T-helper 2 cell (primary cell): ENCODE data around the gene AP4M1.

ENCODE experiments used
- DNase-seq, 5 experiments: peaks; one replicate each; pipeline versions ENCODE4 v3.0.0 to v3.0.0-alpha.2; 2012 to 2022

The AP4M1 gene

DNA sequence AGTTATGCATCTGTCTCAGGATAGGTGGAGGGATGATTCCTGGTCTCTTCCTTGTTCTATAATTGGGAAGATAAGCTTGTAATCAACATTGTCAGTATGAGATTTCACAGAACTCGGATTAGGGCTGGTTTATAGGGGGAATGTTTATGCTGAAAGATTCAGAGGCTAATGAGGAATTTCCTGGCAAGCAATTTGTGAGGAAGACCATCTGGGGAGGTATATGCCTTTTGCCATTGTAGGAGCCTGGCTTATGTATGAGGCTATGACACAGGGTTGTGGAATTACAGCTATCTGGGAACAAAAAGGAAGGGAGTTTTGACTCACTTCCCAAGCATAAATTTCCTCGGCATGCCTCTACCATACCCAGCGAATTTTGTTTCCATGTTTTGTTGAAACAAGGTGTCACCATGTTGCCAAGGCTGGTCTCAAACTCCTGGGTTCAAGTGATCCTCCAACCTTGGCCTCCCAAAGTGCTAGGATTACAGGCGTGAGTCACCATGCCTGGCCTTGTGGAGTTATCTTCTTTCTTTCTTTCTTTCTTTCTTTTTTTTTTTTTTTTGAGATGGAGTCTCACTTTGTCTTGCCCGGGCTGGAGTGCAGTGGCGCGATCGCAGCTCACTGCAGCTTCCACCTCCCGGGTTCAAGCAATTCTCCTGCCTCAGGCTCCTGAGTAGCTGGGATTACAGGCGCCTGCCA, 14.2 kb upstream of the AP4M1 start:
- DNase-seq, result no peak

DNA sequence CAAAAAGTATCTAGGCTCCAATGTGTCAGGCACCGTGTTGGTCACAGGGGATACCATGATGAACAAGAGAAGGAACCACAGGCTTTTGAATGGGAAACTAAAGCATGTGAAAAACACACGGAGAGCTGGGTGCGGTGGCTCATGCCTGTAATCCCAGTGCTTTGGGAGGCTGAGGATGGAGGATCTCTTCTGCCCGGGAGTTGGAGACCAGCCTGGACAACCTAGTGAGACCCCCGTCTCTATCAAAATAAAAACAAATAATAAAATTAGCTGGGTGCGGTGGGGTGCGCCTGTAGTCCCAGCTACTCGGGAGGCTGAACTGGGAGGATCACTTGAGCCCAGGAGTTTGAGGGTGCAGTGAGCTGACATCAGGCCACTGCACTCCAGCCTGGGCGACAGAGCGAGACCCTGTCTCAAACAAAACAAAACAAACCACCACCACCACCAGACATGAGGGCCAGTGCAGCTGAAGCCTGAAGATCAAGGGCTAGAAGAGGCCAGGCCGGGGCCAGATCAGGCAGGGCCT, 13.3 kb upstream of the AP4M1 start:
- no peak for DNase-seq

DNA sequence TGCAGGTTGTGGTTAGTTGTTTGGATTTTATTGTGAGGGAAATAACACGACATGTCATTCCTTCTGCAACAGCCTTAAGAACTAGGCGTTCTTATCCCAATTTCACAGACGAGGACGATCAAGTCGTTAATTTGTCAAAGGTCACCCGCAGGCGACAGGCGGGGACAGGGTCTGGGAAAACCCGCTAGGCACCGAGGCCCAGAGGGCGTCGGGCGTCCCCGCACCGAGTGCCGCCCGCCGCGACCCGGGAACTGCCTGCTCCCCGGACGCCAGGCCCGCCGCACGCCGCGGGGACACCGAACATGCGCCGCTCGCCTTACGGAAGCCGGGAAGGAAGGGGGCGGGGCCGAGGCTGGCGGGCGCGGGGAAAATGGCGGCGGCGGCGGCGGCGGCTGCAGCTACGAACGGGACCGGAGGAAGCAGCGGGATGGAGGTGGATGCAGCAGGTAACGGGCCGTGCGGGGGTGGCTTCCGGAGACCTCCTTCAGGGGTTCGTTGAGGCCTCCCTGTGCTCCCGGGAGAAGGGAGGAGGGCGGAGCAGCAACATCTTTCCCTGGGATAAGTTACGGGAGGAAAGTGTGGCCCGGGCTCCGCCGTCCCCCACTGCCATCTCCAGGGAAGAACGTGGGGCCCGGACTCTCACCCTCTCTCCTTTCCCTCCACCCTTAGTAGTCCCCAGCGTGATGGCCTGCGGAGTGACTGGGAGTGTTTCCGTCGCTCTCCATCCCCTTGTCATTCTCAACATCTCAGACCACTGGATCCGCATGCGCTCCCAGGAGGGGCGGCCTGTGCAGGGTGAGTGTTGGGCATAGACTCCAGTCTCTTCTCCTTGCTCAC, 12.6 kb upstream of the AP4M1 start, which contains the start of gene COPS6:
Gene COPS6 (plus strand): TSS at position 349 of the 837 bp plus-strand sequence. CDS start 22 bp downstream, at position 371.
- DNase-seq, result peak; percentile 81 to 89 (median 82)

- no peak for DNase-seq
Measured at GRCh38 chr7:100089458-100090196, 11.8 kb upstream of the AP4M1 start.

- DNase-seq, result no peak
Measured at GRCh38 chr7:100090527-100091410, 10.7 kb upstream of the AP4M1 start.

GRCh38 chr7:100091411-100092181, 9.8 kb upstream of the AP4M1 start:
- no peak for DNase-seq

GRCh38 chr7:100093054-100093453, 8.4 kb upstream of the AP4M1 start:
- DNase-seq, result no peak

DNA sequence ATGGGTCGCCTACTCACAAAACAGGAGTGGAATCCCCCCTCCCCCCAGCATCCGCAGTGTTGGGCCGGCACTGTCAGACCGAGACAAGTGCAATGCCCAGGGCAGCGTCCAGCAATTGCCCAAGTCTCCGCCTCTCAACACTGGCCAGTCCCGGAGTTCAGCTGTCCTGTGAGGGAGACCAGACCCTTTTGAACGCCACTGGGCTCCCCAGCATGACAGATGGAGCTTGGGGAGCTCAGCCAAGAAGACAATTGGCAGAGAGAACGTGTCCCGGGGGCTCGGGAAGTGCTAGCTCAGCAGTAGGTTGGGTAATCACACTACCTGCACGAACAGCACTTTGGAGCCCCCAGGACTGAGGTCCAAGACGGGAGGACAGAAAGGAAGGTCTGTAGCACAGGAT, 7.9 kb upstream of the AP4M1 start:
- DNase-seq, result no peak

GRCh38 chr7:100093925-100094486, 7.4 kb upstream of the AP4M1 start:
- no peak for DNase-seq

- no peak for DNase-seq
Measured at GRCh38 chr7:100095289-100095688, 6.2 kb upstream of the AP4M1 start.

DNA sequence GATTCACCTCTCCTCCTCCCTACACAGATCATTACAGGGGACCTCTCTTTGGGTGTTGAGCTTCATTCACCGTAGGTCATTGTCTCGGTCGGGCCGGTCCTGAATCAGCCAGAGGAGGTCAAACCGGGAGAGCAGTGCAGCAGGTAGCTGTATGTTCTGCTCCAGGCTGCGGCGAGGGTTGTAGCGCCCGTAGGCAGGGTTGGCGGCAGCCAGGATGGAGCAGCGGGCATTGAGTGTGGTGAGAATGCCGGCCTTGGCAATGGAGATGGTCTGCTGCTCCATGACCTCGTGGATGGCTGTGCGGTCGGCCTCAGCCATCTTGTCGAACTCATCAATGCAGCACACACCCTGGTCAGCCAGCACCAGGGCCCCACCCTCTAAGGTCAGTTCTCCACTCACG, 5.7 kb upstream of the AP4M1 start:
- DNase-seq, result no peak

- DNase-seq, result no peak
Measured at GRCh38 chr7:100098913-100099312, 2.5 kb upstream of the AP4M1 start.

DNA sequence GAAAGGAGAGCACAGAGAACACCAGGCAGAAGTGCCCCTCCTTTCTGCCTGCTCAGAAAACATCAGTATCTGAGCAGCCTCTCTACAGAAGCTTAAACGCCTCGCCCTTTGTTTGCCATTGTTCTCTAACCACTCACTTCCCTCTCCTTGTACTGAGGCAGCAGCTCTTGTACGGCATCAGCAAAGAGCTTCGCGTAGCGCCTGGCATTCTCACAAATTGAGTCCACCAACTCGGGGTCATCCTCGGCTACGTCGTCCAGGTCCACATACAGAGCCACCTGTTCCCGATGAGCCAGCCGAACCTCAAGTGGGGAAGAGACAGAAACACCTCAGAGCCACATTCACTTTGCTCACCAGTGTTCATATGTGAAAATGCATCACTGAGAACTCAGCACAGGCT, 2.0 kb upstream of the AP4M1 start:
- DNase-seq, result no peak

GRCh38 chr7:100100420-100101015, 925 bp upstream of the AP4M1 start:
- peak; percentile 75 to 97 (median 79) for DNase-seq

DNA sequence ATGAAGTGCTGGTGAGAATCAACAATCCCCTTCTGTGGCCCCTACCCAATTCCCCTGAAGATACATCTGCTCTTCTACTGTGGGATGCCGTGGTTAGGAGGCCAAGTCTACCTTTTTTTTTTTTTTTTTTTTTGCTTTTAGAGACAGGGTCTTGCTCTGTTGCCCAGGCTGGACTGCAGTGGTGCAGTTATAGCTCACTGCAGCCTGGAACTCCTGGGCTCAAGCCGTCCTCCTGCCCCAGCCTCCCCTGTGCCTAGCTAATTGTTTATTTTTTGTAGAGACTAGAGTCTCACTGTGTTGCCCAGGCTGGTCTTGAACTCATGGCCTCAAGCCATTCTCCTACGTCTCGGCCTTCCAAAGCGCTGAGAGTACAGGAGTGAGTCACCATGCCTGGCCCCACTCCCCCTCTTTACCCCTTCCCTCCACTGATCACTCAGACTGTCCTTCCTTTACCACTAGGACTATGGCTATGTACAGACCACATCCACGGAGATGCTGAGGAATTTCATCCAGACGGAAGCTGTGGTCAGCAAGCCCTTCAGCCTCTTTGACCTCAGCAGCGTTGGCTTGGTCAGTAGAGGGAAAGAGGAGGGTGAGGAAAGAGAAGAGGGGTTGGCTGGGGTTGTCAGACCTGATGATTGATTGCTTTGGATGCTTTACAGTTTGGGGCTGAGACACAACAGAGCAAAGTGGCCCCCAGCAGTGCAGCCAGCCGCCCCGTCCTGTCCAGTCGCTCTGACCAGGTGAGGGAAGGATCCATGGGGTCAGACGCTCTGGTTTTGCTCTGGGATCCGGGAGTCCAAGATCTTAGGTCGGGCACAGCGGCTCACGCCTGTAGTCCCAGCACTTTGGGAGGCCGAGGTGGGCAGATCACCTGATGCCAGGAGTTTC, 1.8 kb downstream of the AP4M1 start:
- DNase-seq, result no peak

GRCh38 chr7:100105534-100105933, 4.1 kb downstream of the AP4M1 start:
- DNase-seq, result no peak

GRCh38 chr7:100106633-100107032, 5.2 kb downstream of the AP4M1 start:
- no peak for DNase-seq

DNA sequence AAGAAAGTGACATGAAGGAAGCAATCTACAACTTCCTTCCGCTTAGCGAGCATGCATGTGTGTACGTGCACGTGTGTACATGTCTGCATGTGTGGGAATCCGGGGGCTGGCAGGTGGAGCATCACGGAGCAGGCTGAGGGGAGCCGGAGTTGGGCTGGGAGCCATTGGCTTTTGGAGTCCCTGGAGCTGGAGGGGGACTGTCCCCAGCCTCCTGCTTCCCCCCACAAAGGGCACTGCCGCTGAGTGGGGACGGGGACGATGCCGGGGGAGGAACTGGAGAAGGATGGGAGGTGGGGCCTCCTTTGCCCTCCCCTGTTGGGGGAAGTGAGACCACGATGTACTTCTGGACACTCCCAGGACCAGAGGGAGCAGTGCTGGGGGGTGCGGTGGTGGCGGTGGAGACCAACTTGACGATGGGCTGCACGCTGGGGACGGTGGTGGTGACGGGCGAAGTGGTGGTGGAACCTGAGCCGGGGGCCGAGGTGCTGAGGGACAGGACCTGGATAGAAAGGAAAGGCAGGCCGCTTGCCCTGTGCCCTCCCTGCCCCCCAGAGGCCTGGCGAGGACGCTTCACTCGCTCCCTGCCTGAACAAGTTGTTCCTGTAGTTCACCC, 5.8 kb downstream of the AP4M1 start:
- DNase-seq, result no peak

DNA sequence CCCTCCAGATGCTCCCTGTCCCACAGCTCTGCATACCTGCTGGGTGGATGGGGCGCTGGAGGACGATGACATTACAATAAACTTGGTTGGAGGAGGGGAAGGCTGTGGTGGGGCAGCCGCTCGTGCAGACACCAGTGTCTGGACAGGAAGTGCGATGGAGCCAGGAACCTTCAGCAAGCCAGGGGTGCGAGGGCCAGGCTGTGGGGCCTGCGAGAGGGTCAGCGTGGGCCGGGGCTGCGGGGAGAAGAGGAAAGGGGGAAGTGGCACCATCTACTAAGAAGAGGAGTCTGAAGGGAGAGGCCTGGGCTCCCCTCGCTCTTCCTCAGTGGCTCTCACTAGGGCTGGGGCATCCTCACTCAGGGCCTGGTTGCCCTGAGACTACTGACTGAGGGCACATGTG, 6.4 kb downstream of the AP4M1 start:
- DNase-seq, result no peak
